HL-60/S4 treated with retinoic acid at 250 ng/mL for 4 days and 3 days (cell line): ENCODE data around the gene TFAP2B.

ENCODE experiments used
- in situ Hi-C: fragments of 300-500 bp; cut with MboI; formaldehyde crosslinking; loops from 2 replicates; pipeline ENCODE4 v1.7.0; 2022; ENCODE audit warnings: low sequenced_read_pairs

TFAP2B gene

GRCh38 chr6:50847890-50848594 is 29.4 kb downstream of the TFAP2B start:
- in situ Hi-C loops, result no loop called here

GRCh38 chr6:50848989-50849795 is 30.5 kb downstream of the TFAP2B start:
- in situ Hi-C loops, result no loop called here

GRCh38 chr6:50849796-50850180 is 31.1 kb downstream of the TFAP2B start:
- in situ Hi-C loops, result no loop called here

GRCh38 chr6:50850223-50851048 is 31.8 kb downstream of the TFAP2B start:
- in situ Hi-C loops, result no loop called here

GRCh38 chr6:50851049-50851845 is 32.6 kb downstream of the TFAP2B start:
- in situ Hi-C loops, result no loop called here

GRCh38 chr6:50853939-50854338 is 35.3 kb downstream of the TFAP2B start:
- in situ Hi-C loops, result no loop called here

- in situ Hi-C loops, result no loop called here
Observed at GRCh38 chr6:50861692-50862091, 43.0 kb downstream of the TFAP2B start.

- in situ Hi-C loops, result no loop called here
Observed at GRCh38 chr6:50862176-50862575, 43.5 kb downstream of the TFAP2B start.

- in situ Hi-C loops, result no loop called here
Observed at GRCh38 chr6:50864601-50865000, 45.9 kb downstream of the TFAP2B start.

GRCh38 chr6:50868466-50868865 is 49.8 kb downstream of the TFAP2B start:
- in situ Hi-C loops, result no loop called here

- in situ Hi-C loops, result no loop called here
Observed at GRCh38 chr6:50873167-50873566, 54.5 kb downstream of the TFAP2B start.

GRCh38 chr6:50884364-50884763 is 65.7 kb downstream of the TFAP2B start:
- in situ Hi-C loops, result no loop called here

- in situ Hi-C loops, result no loop called here
Observed at GRCh38 chr6:50887112-50887511, 68.4 kb downstream of the TFAP2B start.

GRCh38 chr6:50889497-50889896 is 70.8 kb downstream of the TFAP2B start:
- in situ Hi-C loops, result no loop called here

GRCh38 chr6:50889935-50890334 is 71.3 kb downstream of the TFAP2B start:
- in situ Hi-C loops, result no loop called here

GRCh38 chr6:50890579-50890978 is 71.9 kb downstream of the TFAP2B start:
- in situ Hi-C loops, result no loop called here

GRCh38 chr6:50891290-50891689 is 72.6 kb downstream of the TFAP2B start:
- in situ Hi-C loops, result no loop called here
